ENCODE data around the gene LRIG1.

Gene LRIG1

DNA sequence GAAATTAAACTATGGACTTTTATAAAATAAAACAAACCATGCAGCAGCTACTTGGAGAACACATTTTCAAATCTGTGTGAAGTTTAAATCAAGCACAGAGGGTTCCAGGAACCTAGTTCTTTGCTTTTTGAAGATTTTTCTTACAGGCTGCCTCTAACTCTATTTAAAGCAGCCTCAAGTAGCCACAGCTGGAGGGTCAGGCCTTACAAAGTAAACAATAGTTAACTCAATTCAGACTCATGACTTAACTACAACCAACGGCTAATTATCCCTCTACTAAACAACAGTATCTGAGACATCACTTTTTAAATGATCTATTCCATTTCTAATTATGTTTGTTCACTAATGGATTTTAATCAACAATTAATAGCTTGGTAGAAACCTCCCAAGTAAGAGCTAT is 9.8 kb downstream of the LRIG1 start:
- DNase-seq: no peak

DNA sequence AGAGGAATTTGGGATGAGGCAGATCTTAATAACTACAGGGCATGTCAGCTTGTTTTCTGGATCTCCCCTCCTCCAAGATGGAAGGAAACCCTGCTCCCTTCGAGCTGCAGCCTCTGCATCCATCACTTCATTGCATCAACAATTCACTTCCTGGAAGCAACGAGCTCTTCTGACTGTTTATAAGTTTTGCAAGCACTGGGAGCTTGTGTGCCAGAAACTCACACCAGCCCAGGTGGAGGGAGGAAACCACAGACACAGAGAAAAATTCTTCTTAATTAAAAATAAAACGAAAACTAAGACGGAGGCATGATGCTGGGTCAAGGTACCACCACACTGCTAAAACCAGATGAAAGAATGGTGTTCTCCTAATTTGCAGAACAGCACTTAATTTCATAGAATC is 10.6 kb downstream of the LRIG1 start:
- DNase-seq: no peak

DNA sequence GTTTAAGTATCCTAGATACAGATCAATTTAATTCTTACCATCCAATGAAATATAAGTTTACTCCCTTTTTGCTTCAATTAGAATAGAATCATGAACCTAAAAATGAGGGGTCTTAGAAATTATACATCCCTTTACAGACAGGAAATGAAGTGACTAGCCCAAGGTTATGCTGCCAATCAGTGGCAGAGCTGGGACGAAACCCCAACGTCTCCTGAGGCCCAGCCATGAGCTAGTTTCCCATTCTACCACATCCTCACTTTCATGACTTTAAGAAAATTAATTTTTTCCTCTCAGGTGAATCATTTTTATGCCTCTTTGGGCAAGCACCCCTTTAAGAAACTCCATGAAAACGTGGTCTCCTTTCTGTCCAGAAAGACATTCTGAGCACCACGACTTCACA is 11.2 kb downstream of the LRIG1 start:
- no peak for DNase-seq

GRCh38 chr3:66489115-66489514 is 11.7 kb downstream of the LRIG1 start:
- DNase-seq: no peak

DNA sequence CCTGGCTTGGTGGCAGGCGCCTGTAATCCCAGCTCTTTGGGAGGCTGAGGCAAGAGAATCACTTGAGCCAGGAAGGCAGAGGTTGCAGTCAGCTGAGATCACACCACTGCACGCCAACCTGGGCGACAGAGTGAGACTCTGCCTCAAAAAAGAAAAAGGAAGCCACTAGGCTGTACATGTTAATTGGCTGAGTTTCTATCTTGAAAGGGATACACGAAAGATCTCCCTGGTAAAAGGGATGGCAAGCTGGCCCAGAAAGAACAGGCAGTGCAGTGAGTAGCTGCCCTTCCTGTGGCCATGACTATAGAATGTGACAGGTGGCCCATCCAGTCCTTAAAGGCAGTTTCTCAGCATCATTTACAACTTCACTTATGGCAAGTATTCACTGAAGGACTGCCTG is 12.3 kb downstream of the LRIG1 start:
- DNase-seq: no peak

DNA sequence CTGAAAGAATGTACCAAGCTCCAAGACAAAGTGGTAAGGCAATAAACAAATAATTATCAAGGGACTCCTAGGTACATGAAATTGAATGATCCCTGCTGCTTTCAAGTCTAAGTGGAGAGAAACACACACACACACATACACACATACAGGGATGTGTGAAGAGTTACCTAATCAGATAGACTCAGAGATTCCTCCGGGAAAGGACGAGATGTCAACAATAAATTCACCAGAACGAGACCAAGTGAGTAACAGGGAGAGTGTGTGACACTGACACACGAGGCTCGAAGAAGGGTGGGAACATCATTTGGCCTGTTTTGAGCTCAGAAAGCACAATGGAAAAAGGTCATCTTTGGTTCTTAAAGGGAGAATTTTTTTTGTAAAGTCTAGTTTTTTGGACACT is 13.4 kb downstream of the LRIG1 start:
- DNase-seq: no peak

GRCh38 chr3:66486646-66487045 is 14.2 kb downstream of the LRIG1 start:
- no peak for DNase-seq

DNA sequence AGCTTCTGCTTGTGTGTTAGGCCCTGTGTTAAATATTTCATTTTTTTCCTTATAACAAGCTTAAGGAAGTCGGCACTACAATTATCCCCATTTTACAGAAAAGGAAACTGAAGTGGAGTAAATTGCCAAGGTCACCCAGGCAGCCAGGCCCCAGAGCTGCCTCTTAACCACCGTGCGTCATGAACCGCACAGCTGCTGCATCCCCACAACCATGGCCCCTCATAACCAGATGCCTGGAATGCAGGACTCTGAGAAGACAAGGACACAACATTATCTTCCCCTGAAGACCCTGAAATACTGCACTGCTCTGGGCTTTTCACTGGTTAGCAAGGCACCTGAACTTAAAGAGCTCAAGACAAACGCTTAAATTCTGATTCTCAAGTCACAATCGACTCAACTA is 14.6 kb downstream of the LRIG1 start:
- no peak for DNase-seq

DNA sequence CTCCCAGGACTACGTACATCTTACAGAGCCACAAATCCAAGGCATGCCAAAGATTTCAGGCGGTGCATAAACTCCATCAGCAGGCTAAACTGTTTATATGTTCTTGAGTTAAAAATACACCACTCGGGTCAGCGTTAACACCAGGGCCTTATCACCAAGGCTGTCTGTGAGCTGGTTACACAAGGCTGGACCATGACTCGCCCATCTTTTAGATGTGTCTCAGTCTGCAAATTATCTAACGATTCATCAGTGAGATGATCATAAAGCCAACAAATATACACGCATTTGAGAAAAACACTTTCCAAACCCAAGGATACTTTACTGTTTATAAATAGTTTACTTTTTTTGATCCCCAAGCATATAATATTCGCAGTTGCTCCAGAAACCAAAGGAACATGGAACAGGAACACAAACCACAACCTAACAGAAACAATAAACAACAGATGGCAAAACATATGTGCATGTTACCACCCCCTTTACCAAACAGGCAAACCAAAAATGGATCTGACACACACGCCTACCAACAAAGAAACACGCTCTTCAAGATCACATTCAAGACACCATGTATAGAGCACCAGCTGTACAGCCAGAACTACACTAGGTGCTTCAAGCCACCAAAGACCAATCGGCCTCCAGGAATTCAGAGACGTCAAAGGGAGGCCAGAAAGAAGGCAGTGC is 15.4 kb downstream of the LRIG1 start:
- peak in 11 of 56 donors; percentile 10 to 73 (median 26) for DNase-seq

DNA sequence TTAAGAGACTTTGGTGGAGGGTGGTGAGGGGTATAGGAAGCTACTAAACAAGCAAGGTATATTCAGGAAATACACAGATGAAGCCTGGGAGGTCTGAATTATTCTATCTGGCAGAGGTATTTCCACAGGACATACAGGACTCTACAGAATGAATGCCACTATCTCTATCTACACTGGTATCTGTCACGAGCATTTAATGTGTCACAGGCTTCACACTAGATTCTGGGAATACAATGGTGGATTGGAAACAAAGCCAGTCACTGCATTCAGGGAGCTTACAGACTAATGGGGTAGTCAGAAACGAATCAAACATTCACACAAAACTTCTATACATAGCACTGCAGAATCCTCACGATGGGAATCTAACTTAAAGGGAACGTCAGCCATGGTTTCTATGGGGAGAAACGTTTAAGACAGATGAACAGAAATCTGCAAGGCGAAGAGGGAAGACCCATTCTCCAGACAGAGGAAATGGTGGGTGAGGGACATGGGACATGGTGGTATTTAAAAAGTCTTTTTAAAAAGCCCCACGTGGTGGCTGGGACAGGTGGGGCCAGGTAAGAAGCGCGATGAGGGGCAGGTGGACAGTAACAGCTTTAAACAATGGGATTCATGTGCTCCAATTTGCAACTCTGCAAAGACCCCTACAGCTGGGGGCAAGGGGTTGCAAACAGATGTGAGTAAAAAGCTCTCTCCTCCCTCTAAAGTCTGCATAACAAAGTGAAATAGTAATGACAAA is 16.5 kb downstream of the LRIG1 start:
- peak in 1 of 56 donors; percentile 41 for DNase-seq

- DNase-seq: peak in 38 of 56 donors; percentile 5 to 82 (median 58)
Measured at GRCh38 chr3:66483409-66483906, 17.4 kb downstream of the LRIG1 start.

DNA sequence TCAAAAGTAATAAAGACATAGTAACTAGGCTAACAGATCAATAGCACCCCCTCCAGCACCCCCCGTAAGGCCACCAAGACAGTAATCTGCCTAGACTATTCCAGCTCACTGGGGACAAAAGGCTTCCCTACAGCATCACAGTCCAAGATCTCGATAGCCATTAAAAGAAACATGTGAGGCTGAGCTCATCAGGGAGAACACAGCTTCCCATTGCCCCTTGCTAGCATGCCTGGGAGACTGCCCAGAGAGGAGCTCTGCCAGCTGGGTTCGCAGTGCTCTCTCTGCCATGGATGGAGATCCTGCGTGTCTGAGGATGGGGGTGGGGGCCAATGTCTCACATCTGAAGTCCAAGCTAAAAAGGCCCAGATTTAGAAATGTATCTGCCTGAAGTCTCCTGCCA is 17.8 kb downstream of the LRIG1 start:
- peak; percentile 40 to 96 (median 87) for DNase-seq

DNA sequence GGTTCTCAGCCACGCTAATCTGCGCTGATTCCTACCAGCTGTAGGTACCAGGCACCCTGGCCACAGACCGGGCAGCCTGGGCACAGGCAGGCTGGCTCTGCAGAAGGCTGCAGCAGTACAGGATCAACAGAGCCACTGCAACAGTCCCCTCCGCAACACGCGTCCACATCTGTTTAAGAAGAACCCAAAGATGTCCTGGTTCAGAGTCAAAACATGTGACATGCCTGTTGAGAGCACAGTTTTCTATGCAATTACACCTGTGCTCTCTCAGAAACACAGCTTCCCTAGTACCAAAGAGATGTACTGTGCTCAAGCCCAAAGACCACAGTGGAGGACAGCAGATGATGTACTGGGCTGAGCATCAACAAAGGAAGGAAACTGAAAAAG is 18.8 kb downstream of the LRIG1 start:
- peak in 20 of 56 donors; percentile 6 to 50 (median 26) for DNase-seq

DNA sequence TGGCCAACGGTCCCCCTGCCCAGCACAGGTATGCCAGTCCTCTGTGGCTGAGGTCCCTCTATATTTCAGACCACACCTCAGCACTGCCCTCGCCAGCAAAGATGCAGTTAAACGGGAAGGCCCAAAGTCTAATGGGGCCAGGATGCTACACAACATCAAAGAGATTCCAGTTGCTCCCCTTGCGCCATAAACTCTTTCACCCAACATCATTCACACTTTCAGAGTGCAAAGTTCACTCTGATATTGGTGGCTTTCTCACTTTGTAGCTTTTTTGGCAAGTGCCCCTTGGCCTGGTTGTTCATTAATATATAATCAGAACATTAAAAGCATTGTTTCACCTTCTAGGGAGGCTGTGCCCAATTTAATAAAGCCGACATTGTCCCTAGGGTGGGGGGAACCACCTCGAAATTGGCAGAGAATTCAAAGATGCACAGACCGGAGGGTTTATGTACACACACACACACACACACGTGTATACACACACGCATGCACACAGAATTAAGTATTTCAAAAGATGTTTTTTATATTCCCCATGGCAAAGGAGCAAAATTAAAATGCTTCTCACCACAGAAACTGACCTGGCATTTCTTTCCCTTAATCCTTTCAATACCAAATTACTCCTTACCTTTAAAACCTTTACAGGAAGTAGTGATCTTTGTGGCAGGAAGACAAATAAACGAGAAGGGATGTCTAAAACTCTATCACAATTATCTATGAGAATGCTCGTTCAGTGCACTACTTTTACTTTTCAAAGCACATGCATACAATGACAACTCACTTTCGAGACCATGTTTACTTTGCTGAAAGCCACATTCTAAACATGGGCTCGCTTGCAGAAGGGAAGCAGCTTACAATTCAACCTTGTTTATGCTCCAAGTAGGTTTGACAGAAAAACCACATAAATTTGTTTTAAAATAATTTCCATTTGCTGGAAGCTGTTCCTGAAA is 19.5 kb downstream of the LRIG1 start:
- no peak for DNase-seq

DNA sequence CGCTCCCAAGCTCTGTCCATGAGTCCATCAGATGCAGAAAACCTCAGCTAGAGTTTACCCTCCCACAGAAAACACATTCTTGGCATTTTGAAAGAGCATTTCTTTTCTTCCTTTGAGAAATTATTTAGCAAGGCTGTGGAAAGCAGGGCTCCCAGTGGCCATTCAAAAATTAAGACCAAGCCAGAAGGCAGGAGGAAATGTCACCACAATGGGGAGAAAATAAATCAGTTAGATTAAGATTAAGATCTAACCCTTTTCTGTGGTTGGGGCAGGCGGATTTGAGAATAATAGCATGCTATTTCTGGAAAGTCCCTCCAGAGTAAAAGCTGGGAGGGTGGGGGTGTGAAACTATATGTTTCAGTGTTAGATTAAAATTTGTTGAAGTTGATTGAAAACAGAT is 20.2 kb downstream of the LRIG1 start:
- no peak for DNase-seq

- DNase-seq: no peak
Measured at GRCh38 chr3:66479532-66479947, 21.3 kb downstream of the LRIG1 start.

- DNase-seq: no peak
Measured at GRCh38 chr3:66478960-66479359, 21.9 kb downstream of the LRIG1 start.

- DNase-seq: no peak
Measured at GRCh38 chr3:66477856-66478255, 23.0 kb downstream of the LRIG1 start.

GRCh38 chr3:66476852-66477381 is 23.9 kb downstream of the LRIG1 start:
- DNase-seq: no peak

- no peak for DNase-seq
Measured at GRCh38 chr3:66475386-66476020, 25.3 kb downstream of the LRIG1 start.

- DNase-seq: no peak
Measured at GRCh38 chr3:66473692-66474091, 27.1 kb downstream of the LRIG1 start.
